HL-60 (cell line): ENCODE results near the gene KCTD15.

ENCODE experiments used
- DNase-seq, 2 experiments: peaks; one replicate each; pipeline ENCODE4 v3.0.0-alpha.2; 2010 to 2020; ENCODE audit warnings: low read depth in 1 of 2, low spot score in 1 of 2
- H3K27ac ChIP-seq: fragments of 250-450 bp; sonication (Bioruptor Pico); replicated peaks from 2 replicates; pipeline ENCODE4 v1.5.1; 2020; ENCODE audit warnings: mild to moderate bottlenecking, moderate library complexity
- H3K27me3 ChIP-seq: fragments of 250-450 bp; sonication (Bioruptor Pico); 2 replicates; pipeline ENCODE4 v1.5.1; 2021; ENCODE audit warnings: mild to moderate bottlenecking, moderate library complexity; ENCODE audit not compliant: insufficient read depth, poor library complexity, severe bottlenecking
- H3K4me3 ChIP-seq: replicated peaks from 2 replicates; pipeline ENCODE4 v1.5.1; 2011; ENCODE audit warnings: mild to moderate bottlenecking, control low read depth, low read length; ENCODE audit not compliant: insufficient read depth
- GABPA ChIP-seq: IDR thresholded peaks from 2 replicates; pipeline ENCODE4 v1.6.1; 2012; ENCODE audit warnings: low read depth
- POLR2AphosphoS5 ChIP-seq: IDR thresholded peaks from 2 replicates; pipeline ENCODE4 v1.6.1; 2012; ENCODE audit warnings: low read depth
- REST ChIP-seq: IDR thresholded peaks from 2 replicates; pipeline ENCODE4 v1.6.1; 2012; ENCODE audit warnings: low read depth; ENCODE audit not compliant: insufficient replicate concordance
- SPI1 ChIP-seq: IDR thresholded peaks from 2 replicates; pipeline ENCODE4 v1.6.1; 2012; ENCODE audit warnings: low read depth, mild to moderate bottlenecking, borderline replicate concordance
- TF ChIP-seq, protein P1 (sequence below): IDR thresholded peaks from one replicate; pipeline ENCODE4 v1.5.1; 2011; ENCODE audit warnings: low read length, control low read depth, inconsistent platforms; ENCODE audit not compliant: insufficient read depth

KCTD15 gene

GRCh38 chr19:33809960-33810359 lies 13.3 kb downstream of the KCTD15 start:
- no peak overlapping the region for H3K27ac ChIP-seq
- DNase-seq, result no peak
- TF ChIP-seq SPI1, result no peak
- TF ChIP-seq, protein P1, sequence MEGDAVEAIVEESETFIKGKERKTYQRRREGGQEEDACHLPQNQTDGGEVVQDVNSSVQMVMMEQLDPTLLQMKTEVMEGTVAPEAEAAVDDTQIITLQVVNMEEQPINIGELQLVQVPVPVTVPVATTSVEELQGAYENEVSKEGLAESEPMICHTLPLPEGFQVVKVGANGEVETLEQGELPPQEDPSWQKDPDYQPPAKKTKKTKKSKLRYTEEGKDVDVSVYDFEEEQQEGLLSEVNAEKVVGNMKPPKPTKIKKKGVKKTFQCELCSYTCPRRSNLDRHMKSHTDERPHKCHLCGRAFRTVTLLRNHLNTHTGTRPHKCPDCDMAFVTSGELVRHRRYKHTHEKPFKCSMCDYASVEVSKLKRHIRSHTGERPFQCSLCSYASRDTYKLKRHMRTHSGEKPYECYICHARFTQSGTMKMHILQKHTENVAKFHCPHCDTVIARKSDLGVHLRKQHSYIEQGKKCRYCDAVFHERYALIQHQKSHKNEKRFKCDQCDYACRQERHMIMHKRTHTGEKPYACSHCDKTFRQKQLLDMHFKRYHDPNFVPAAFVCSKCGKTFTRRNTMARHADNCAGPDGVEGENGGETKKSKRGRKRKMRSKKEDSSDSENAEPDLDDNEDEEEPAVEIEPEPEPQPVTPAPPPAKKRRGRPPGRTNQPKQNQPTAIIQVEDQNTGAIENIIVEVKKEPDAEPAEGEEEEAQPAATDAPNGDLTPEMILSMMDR, result no peak
- TF ChIP-seq POLR2AphosphoS5, result no peak
- no peak for TF ChIP-seq GABPA
- no peak for TF ChIP-seq REST
- no peaks in the 10 kb centered on the region for H3K27me3 ChIP-seq
- H3K4me3 ChIP-seq, result no peak overlapping the region

DNA sequence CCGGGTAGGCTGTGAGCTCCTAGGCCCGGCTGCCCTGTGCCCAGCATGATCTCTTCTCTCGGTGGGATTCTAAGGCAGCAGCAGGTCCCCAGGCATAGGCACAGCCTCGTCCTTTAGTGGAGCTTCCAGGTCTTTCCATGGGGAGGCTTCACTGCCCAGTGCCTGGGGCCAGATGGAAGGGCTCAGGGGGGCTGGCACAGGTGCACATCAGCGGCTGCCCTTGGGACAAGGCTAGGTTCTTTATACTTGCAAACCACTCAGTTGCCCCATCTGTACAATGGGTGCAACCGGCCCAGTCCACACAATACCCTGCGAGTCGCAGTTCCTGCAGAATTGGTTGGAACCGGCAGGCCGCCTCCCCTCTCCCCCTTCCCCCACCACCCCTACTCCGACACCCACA lies 14.2 kb downstream of the KCTD15 start:
- no peak for DNase-seq
- Histone ChIP-seq H3K27me3 (no peaks in the 10 kb centered on the region), H3K27ac (no peak overlapping the region), H3K4me3 (no peak overlapping the region)
- TF ChIP-seq GABPA, result no peak
- TF ChIP-seq REST, result no peak
- TF ChIP-seq SPI1, result no peak
- TF ChIP-seq POLR2AphosphoS5, result no peak
- TF ChIP-seq, protein P1, result no peak

DNA sequence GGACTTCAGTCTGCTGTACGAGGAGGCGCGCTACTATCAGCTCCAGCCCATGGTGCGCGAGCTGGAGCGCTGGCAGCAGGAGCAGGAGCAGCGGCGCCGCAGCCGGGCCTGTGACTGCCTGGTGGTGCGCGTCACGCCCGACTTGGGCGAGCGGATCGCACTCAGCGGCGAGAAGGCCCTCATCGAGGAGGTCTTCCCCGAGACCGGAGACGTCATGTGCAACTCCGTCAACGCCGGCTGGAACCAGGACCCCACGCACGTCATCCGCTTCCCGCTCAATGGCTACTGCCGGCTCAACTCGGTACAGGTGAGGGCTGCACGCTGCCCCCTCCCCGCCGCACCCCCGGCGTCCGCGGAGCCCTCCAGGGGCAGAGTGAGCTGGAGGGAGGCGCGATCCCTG lies 14.6 kb downstream of the KCTD15 start:
- no peak for TF ChIP-seq POLR2AphosphoS5
- no peak for TF ChIP-seq SPI1
- TF ChIP-seq, protein P1, result no peak
- no peak for TF ChIP-seq REST
- Histone ChIP-seq H3K27ac (no peak overlapping the region; the same call in 1 of the 2 replicates), H3K4me3 (no peak overlapping the region), H3K27me3 (no peaks in the 10 kb centered on the region)
- DNase-seq, result no peak
